SK-N-SH (cell line): ENCODE data around the gene TRAK1. TPM values are rescaled to one million over a fixed set of nuclear protein-coding genes. Genes with fewer than 3 reads are reported as not detected.

Experiments used
- CTCF ChIA-PET: fragments of 300-600, 350-600 bp; formaldehyde crosslinking; extraction: SDS; loops from one replicate; lab custom pipeline; 2021; lab: Yijun Ruan, JAX
- POLR2A ChIA-PET: fragments of 350-600 bp; sonication (Branson Sonifier 250); formaldehyde crosslinking; extraction: SDS; loops from one replicate; lab custom pipeline; 2020; ENCODE audit warnings: antibody characterized with exemption, inconsistent platforms; lab: Yijun Ruan, JAX
- DNase-seq: peaks from one replicate; pipeline ENCODE4 v3.0.0; 2012
- H2AFZ ChIP-seq: fragments of 200-600 bp; sonication (generic); 2 replicates; pipeline ENCODE4 v1.8.1; 2016; ENCODE audit warnings: antibody characterized with exemption, mild to moderate bottlenecking, low read depth
- H3F3A ChIP-seq: fragments of 200-600 bp; sonication (generic); replicated peaks from 2 replicates; pipeline ENCODE3; 2016; ENCODE audit warnings: antibody characterized with exemption, mild to moderate bottlenecking; ENCODE audit not compliant: insufficient read depth
- H3K27ac ChIP-seq, 2 experiments: fragments of 200-500 bp in 1 of 2; fragments of 200-600 bp in 1 of 2; sonication (Bioruptor generic) in 1 of 2; sonication (generic), shearing (Covaris generic) in 1 of 2; 2 replicates each; pipeline versions ENCODE4 v1.5.1 to v1.6.1; 2014 to 2016; ENCODE audit warnings: low read depth in 2 of 2, inconsistent platforms in 1 of 2, low read length in 1 of 2, mild to moderate bottlenecking in 1 of 2, mixed read lengths in 1 of 2
- H3K27me3 ChIP-seq: fragments of 200-600 bp; sonication (generic), shearing (Covaris generic); 2 replicates; pipeline ENCODE4 v1.6.1; 2016; ENCODE audit warnings: mixed run types; ENCODE audit not compliant: insufficient read depth
- H3K36me3 ChIP-seq, 2 experiments: fragments of 200-500 bp in 1 of 2; fragments of 200-600 bp in 1 of 2; sonication (Bioruptor generic) in 1 of 2; sonication (generic) in 1 of 2; replicated peaks in 1 of 2; 2 replicates each; pipeline versions ENCODE3 to v1.5.1; 2014 to 2016; ENCODE audit warnings: low read length in 1 of 2, mild to moderate bottlenecking in 1 of 2; ENCODE audit not compliant: insufficient read depth in 2 of 2, control insufficient read depth in 1 of 2
- H3K4me1 ChIP-seq, 2 experiments: fragments of 200-500 bp in 1 of 2; fragments of 200-600 bp in 1 of 2; sonication (Bioruptor generic) in 1 of 2; sonication (generic), shearing (Covaris generic) in 1 of 2; 2 replicates each; pipeline versions ENCODE4 v1.5.1 to v1.6.1; 2014 to 2016; ENCODE audit warnings: low read depth in 1 of 2, low read length in 1 of 2, mixed run types in 1 of 2; ENCODE audit not compliant: insufficient read depth in 2 of 2, control insufficient read depth in 1 of 2
- H3K4me2 ChIP-seq: fragments of 200-600 bp; sonication (generic), shearing (Covaris generic); 2 replicates; pipeline ENCODE4 v1.6.1; 2017; ENCODE audit warnings: mixed run types
- H3K4me3 ChIP-seq, 2 experiments: fragments of 200-500 bp in 1 of 2; fragments of 200-600 bp in 1 of 2; sonication (Bioruptor generic) in 1 of 2; sonication (generic), shearing (Covaris generic) in 1 of 2; 2 replicates each; pipeline versions ENCODE4 v1.5.1 to v1.8.1; 2014 to 2016; ENCODE audit warnings: low read depth in 2 of 2, inconsistent platforms in 1 of 2, low read length in 1 of 2, mild to moderate bottlenecking in 1 of 2, mixed read lengths in 1 of 2, moderate library complexity in 1 of 2
- H3K79me2 ChIP-seq: fragments of 200-600 bp; sonication (generic); 2 replicates; pipeline ENCODE4 v1.8.1; 2017; ENCODE audit warnings: mild to moderate bottlenecking; ENCODE audit not compliant: insufficient read depth
- H3K9ac ChIP-seq: fragments of 200-600 bp; sonication (generic); 2 replicates; pipeline ENCODE4 v1.6.1; 2017; ENCODE audit warnings: mixed run types
- H3K9me2 ChIP-seq: fragments of 200-600 bp; sonication (generic); 2 replicates; pipeline ENCODE4 v1.6.1; 2017; ENCODE audit warnings: mixed run types
- H3K9me3 ChIP-seq: fragments of 200-600 bp; sonication (generic); 2 replicates; pipeline ENCODE4 v1.6.1; 2017; ENCODE audit warnings: mixed run types, mild to moderate bottlenecking, moderate library complexity
- H4K20me1 ChIP-seq: fragments of 200-600 bp; sonication (generic); 2 replicates; pipeline ENCODE4 v1.6.1; 2017; ENCODE audit warnings: mild to moderate bottlenecking, mixed run types; ENCODE audit not compliant: insufficient read depth
- CHD2 ChIP-seq: fragments of 150-350 bp; IDR thresholded peaks from 2 replicates; pipeline ENCODE4 v1.6.1; 2018; ENCODE audit warnings: low read length; ENCODE audit not compliant: partially characterized antibody
- ELF1 ChIP-seq: IDR thresholded peaks from 2 replicates; pipeline ENCODE4 v1.4.0; 2012
- EP300 ChIP-seq, 2 experiments: IDR thresholded peaks; 2 replicates each; pipeline versions ENCODE4 v1.4.0 to v1.6.1; 2012; ENCODE audit warnings: borderline replicate concordance in 1 of 2, low read depth in 1 of 2, low read length in 1 of 2
- FOXJ3 ChIP-seq: sonication (generic); formaldehyde crosslinking; IDR thresholded peaks from 2 replicates; pipeline ENCODE4 v1.5.1; 2020; ENCODE audit warnings: mild to moderate bottlenecking, missing genetic modification reagents
- FOXM1 ChIP-seq: IDR thresholded peaks from 2 replicates; pipeline ENCODE4 v1.4.0; 2012; ENCODE audit warnings: low read depth, mild to moderate bottlenecking
- GABPA ChIP-seq: IDR thresholded peaks from 2 replicates; pipeline ENCODE4 v1.4.0; 2012; ENCODE audit warnings: low read depth, mild to moderate bottlenecking
- GATA2 ChIP-seq: sonication (generic); formaldehyde crosslinking; IDR thresholded peaks from 2 replicates; pipeline ENCODE4 v1.5.0; 2020; ENCODE audit warnings: mild to moderate bottlenecking, missing genetic modification reagents
- IRF3 ChIP-seq: fragments of 150-350 bp; IDR thresholded peaks from 2 replicates; pipeline ENCODE4 v1.6.1; 2016; ENCODE audit warnings: mild to moderate bottlenecking, low read depth, low read length
- NFIC ChIP-seq: IDR thresholded peaks from 2 replicates; pipeline ENCODE4 v1.4.0; 2012; ENCODE audit warnings: borderline replicate concordance
- NRF1 ChIP-seq: IDR thresholded peaks from 2 replicates; pipeline ENCODE4 v1.6.1; 2012; ENCODE audit warnings: low read depth, mild to moderate bottlenecking, low read length
- POLR2AphosphoS5 ChIP-seq: IDR thresholded peaks from 2 replicates; pipeline ENCODE4 v1.6.1; 2012; ENCODE audit warnings: low read depth, low read length
- RCOR1 ChIP-seq: fragments of 150-350 bp; IDR thresholded peaks from 2 replicates; pipeline ENCODE4 v1.6.1; 2017; ENCODE audit warnings: antibody characterized with exemption, low read length
- RXRA ChIP-seq: IDR thresholded peaks from 2 replicates; pipeline ENCODE4 v1.4.0; 2012; ENCODE audit warnings: low read depth, mild to moderate bottlenecking, borderline replicate concordance
- SMC3 ChIP-seq: IDR thresholded peaks from 2 replicates; pipeline ENCODE4 v1.6.1; 2012; ENCODE audit warnings: low read depth, low read length, improper control_type of control experiment
- TCF12 ChIP-seq: IDR thresholded peaks from 2 replicates; pipeline ENCODE4 v1.4.0; 2012
- TEAD4 ChIP-seq: IDR thresholded peaks from 2 replicates; pipeline ENCODE4 v1.4.0; 2012; ENCODE audit warnings: mild to moderate bottlenecking, borderline replicate concordance; ENCODE audit not compliant: insufficient read depth
- USF1 ChIP-seq: IDR thresholded peaks from 2 replicates; pipeline ENCODE4 v1.4.0; 2012; ENCODE audit warnings: low read depth, borderline replicate concordance
- YY1 ChIP-seq: IDR thresholded peaks from 2 replicates; pipeline ENCODE4 v1.4.0; 2012; ENCODE audit warnings: low read depth, mild to moderate bottlenecking
- WGBS: methylation state at CpG from one replicate; pipeline ENCODE4 v1.1.6; 2017; ENCODE audit warnings: low lambda C conversion rate; 5-methylcytosine and 5-hydroxymethylcytosine counted together
- polyA plus RNA-seq, 3 experiments: library from polyadenylated mRNA; depleted of rRNA; stranded (reverse); fragments of >200 nt; gene quantifications; 2 replicates each; pipeline ENCODE4 v1.2.3, GENCODE V29; 2012
- TF ChIP-seq, protein P1 (sequence below): IDR thresholded peaks from 2 replicates; pipeline ENCODE4 v1.4.0; 2012; ENCODE audit warnings: low read depth

The TRAK1 gene
- polyA plus RNA-seq (2012; rRNA removed), result 11.5 and 12.5 TPM in 2 replicates
- polyA plus RNA-seq (2012; cell fraction: cytosol; rRNA removed), result 10.7 and 13.8 TPM in 2 replicates
- polyA plus RNA-seq (2012; cell fraction: nucleus; rRNA removed), result 12.5 and 13.9 TPM in 2 replicates

DNA sequence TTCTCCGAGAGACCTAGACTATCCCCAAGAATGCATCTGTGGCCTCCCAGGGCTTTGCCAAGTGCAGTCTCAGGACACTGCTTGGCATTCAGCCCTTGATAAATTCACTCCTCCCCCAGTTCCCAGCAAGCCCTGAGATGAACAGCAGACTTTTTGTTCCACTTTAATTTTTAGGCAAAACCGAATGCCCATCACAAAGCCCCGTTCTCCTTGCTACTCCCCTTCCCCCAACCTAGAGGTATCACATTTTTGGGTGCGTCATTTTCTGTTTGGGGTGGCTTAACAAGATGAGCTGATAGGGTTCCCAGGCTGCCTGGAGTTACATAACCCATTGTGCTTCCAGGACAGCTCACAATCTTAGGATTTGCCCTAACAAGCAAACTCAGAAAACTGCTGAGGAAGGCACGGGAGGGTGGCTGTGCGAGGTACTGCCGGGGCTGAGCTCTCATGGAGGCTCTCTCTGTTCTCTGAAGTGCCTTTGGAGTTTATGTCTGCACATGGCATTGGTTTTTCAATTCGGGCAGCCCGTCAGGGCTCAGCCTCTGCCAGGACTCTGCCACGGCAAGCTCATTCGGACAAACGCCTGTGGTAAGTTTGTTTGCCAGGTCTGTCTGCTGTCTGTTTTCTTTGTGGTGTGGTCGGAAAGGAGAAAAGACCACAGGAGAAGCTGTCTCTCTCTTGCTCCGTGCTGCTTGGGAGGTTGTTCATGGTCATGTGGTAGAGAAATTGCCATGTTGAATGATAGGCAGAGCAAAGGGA is at the start of gene TRAK1:
TRAK1 (plus strand) TSS at position 385 of the 759 bp plus-strand sequence; CDS start at position 498, 113 bp downstream.
- H2AFZ ChIP-seq, result no peak within 1 kb of the TSS
- POLR2A ChIA-PET, result no interaction called here
- H4K20me1 ChIP-seq, result no peaks in the 10 kb centered on the region
- no peak within 1 kb of the TSS for H3K9ac ChIP-seq
- peaks cover 3% of the 10 kb centered on the region; the same call in 1 of the 2 replicates for H3K79me2 ChIP-seq
- no peak within 1 kb of the TSS; a peak in 1 of 4 replicates for H3K4me3 ChIP-seq
- H3K9me2 ChIP-seq, result no peaks in the 10 kb centered on the region
- no peaks in the 10 kb centered on the region for H3F3A ChIP-seq
- WGBS, result 92% methylated on average over 14 of the region's 14 CpGs
- H3K4me1 ChIP-seq, result no peaks in the 10 kb centered on the region; a peak in 1 of 4 replicates
- no peak within 1 kb of the TSS for H3K27ac ChIP-seq
- DNase-seq, result no peak
- CTCF ChIA-PET, result interaction anchor here (1.2 to 1.9 kb wide), 2 partner anchors 9 to 81 kb away, joined by 3 to 15 read pairs; no protein-coding TSS in a partner anchor
- H3K9me3 ChIP-seq, result no peaks in the 10 kb centered on the region
- H3K36me3 ChIP-seq, result peaks cover 2 to 11% of the 10 kb centered on the region in 2 experiments
- no peak within 1 kb of the TSS for H3K4me2 ChIP-seq
- no peaks in the 10 kb centered on the region for H3K27me3 ChIP-seq
- TF ChIP-seq GATA2 (CRISPR knock-in tag) (no peak), YY1 (no peak)

DNA sequence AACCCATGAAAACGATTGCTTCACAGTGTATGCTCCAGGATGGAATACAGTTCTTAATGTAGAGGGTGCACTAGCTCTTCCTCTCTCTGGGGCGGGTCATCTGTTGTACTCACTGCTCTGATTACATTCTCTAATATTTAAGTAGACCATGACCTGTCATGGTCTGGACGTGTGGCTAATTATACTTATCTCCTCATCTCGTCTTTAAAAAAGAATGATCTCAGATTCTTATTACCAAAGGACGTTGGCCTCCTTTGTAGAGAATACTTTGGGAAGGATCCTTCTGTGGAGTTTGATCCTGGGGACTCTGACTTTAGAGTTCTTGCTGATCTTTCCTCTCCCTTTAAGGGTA is 48.4 kb upstream of the TRAK1 start:
- no peak overlapping the region for H2AFZ ChIP-seq
- CTCF ChIA-PET, result interaction anchor here (1.6 to 1.9 kb wide), 2 partner anchors 17 to 148 kb away, joined by 4 read pairs; no protein-coding TSS in a partner anchor

DNA sequence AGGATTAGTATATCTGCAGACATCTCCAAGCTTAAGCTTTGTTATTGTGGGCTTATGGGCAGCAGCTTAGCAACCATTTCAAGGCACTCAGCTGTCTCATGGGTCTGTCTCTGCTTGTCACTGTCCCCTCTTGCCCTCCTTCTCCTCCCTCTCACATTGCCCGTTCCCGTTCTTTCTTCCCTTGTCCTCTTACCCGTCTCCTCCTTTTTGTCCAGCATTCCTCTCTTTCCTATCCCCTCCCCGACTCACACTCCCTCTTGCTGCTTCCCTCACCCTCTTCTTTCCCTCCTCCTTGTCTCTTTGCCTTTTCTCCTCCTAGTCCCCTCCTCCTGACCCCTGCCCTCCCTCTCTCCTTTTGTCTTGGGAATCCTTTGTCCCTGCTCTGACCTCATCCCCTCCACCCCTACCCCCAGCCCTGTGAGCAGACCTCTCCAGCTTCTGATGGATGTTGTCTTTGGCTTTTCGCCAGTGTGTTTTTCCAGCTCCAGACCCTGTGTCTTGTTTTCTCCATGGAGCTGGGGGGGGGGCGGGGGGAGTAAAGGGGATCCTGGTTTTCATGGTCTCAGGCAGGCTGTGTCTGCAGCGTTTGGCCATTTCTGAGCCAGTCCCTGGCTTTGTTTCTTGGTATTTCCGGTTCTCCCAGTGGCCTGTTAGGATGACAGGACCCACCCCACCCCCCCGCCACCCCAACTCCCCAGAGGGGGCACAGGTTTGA is 47.9 kb upstream of the TRAK1 start:
- Histone ChIP-seq H3K27ac (peak overlapping the region; percentile 92 to 97), H4K20me1 (no peaks in the 10 kb centered on the region), H3K4me3 (peak overlapping the region in 1 of 2 experiments; percentile 10; a peak in 3 of 4 replicates), H3K79me2 (peaks cover 47% of the 10 kb centered on the region), H3K9ac (peak overlapping the region; percentile 72), H3K9me2 (no peaks in the 10 kb centered on the region), H3K4me2 (peak overlapping the region; percentile 71), H3K36me3 (no peaks in the 10 kb centered on the region), H3F3A (peaks cover 35% of the 10 kb centered on the region), H2AFZ (no peak overlapping the region), H3K9me3 (no peaks in the 10 kb centered on the region), H3K4me1 (peaks cover 19 to 25% of the 10 kb centered on the region in 2 experiments), H3K27me3 (no peaks in the 10 kb centered on the region)
- POLR2A ChIA-PET, result interaction anchor here (0.6 to 0.9 kb wide), 2 partner anchors 18 to 78 kb away, joined by 3 to 4 read pairs; no protein-coding TSS in a partner anchor
- TF ChIP-seq IRF3 (no peak), CHD2 (peak; percentile 71), NFIC (peak; percentile 89), USF1 (no peak), POLR2AphosphoS5 (0 out of 2 replicates have a peak, but pooled peaks have one; percentile 17), TCF12 (peak; percentile 72), TEAD4 (no peak), RXRA (peak; percentile 94), NRF1 (no peak), GABPA (no peak), RCOR1 (peak; percentile 66), FOXM1 (no peak)
- DNase-seq, result peak; percentile 88
- CTCF ChIA-PET, result interaction anchor here (0.9 to 3.2 kb wide), 4 partner anchors 16 to 148 kb away, joined by 3 to 18 read pairs (median 4); no protein-coding TSS in a partner anchor
- WGBS, result 6% methylated on average over 9 of the region's 9 CpGs

More for the DNA sequence above, 48.4 kb upstream of the TRAK1 start:
- Histone ChIP-seq H3K27ac (peak overlapping the region; percentile 92 to 97), H3K79me2 (peaks cover 49% of the 10 kb centered on the region), H3K4me2 (peak overlapping the region; percentile 71), H3K9me3 (no peaks in the 10 kb centered on the region), H3K9ac (peak overlapping the region; percentile 72; the same call in 1 of the 2 replicates), H3K4me1 (peaks cover 19 to 25% of the 10 kb centered on the region in 2 experiments), H3K4me3 (peak overlapping the region in 1 of 2 experiments; percentile 10; a peak in 1 of 4 replicates), H3F3A (peaks cover 34% of the 10 kb centered on the region), H3K27me3 (no peaks in the 10 kb centered on the region), H3K36me3 (no peaks in the 10 kb centered on the region), H3K9me2 (no peaks in the 10 kb centered on the region), H4K20me1 (no peaks in the 10 kb centered on the region)
- peak; percentile 52 for DNase-seq
- POLR2A ChIA-PET, result interaction anchor here (0.6 to 0.9 kb wide), 2 partner anchors 17 to 77 kb away, joined by 3 to 4 read pairs; no protein-coding TSS in a partner anchor
- 18% methylated on average over 5 of the region's 5 CpGs for WGBS
- TF ChIP-seq FOXM1, result no peak
- peak; percentile 27; the same call in 1 of the 2 replicates for TF ChIP-seq GATA2 (CRISPR knock-in tag)
- no peak for TF ChIP-seq SMC3
- TF ChIP-seq YY1, result no peak
- no peak for TF ChIP-seq EP300 (IDR thresholded peaks at IDR 0.05; ENCODE audit: borderline replicate concordance in 1 of 2, low read depth in 1 of 2, low read length in 1 of 2)
- TF ChIP-seq, protein P1, sequence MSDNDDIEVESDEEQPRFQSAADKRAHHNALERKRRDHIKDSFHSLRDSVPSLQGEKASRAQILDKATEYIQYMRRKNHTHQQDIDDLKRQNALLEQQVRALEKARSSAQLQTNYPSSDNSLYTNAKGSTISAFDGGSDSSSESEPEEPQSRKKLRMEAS, result no peak
- no peak for TF ChIP-seq FOXJ3 (CRISPR knock-in tag)
- TF ChIP-seq ELF1, result no peak
- TF ChIP-seq, all 33 proteins: peak for 1
